ENCODE data around the gene CMTR1.
A peak's percentile ranks its signal among the peaks of the same experiment; 100 is the strongest.
"Not testable (repeated sequence)": the region's sequence is repeated elsewhere in the genome, so short reads cannot be mapped to it uniquely, and the experiment has no call there.

CMTR1 gene, protein sequence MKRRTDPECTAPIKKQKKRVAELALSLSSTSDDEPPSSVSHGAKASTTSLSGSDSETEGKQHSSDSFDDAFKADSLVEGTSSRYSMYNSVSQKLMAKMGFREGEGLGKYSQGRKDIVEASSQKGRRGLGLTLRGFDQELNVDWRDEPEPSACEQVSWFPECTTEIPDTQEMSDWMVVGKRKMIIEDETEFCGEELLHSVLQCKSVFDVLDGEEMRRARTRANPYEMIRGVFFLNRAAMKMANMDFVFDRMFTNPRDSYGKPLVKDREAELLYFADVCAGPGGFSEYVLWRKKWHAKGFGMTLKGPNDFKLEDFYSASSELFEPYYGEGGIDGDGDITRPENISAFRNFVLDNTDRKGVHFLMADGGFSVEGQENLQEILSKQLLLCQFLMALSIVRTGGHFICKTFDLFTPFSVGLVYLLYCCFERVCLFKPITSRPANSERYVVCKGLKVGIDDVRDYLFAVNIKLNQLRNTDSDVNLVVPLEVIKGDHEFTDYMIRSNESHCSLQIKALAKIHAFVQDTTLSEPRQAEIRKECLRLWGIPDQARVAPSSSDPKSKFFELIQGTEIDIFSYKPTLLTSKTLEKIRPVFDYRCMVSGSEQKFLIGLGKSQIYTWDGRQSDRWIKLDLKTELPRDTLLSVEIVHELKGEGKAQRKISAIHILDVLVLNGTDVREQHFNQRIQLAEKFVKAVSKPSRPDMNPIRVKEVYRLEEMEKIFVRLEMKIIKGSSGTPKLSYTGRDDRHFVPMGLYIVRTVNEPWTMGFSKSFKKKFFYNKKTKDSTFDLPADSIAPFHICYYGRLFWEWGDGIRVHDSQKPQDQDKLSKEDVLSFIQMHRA

DNA sequence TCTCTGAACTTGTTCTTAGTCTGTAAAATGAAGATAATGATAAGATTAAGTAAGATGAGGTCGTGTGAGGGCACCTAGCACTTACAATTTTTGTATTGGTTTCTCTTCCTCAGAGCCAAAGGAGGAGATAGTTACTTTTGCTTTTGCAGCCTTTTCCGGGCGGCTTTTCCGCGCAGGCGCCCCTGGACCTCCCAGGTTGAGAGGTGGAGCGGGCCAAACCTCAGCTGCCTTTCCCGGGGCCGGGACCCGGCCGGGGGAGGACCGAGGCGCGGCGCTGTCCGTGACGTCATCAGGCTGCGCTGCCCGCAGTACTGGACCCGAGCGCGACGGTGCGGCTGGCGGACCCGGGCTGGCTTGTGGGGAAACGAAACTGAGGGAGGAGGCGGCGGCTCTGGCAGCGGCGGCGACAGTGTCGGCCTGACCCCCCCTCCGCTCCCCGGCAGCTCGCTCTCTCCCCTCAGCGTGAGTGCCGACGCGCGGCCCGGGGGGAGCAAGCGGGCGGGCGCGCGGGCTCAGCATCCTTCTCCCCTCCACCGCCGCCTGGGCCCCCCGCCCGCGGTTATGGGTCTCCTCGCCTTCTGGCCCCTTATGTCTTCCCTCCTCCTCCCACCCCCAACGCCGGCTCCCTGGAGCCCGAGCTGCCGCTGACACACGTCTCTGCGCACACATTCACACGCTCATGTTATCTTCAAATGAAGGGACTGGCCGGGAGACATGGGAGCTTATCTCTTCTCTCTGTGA lies at the start of gene CMTR1:
Gene CMTR1, plus strand, starts transcription at position 306 of the 741 bp plus-strand sequence. CDS start 2,409 bp downstream, outside the sequence.
- DNase-seq = peak; percentile 85

DNA sequence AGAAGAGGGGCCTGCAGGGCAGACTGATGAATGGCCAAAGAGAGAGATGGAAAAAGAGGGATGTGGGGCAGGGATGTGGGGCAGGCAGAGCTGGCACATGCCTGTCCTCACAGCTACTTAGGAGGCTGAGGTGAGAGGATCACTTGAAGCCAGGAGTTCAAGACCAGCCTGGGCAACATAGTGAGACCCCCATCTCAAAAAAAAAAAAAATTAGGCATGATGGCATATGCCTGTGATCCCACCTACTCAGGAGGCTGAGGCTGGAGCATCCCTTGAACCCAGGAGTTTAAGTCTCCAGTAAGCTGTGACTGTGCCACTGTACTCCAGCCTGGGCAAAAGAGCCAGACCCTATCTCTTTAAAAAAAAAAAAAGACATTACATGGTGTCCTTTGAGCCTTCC lies 44.4 kb upstream of the CMTR1 start:
- no peak for DNase-seq

DNA sequence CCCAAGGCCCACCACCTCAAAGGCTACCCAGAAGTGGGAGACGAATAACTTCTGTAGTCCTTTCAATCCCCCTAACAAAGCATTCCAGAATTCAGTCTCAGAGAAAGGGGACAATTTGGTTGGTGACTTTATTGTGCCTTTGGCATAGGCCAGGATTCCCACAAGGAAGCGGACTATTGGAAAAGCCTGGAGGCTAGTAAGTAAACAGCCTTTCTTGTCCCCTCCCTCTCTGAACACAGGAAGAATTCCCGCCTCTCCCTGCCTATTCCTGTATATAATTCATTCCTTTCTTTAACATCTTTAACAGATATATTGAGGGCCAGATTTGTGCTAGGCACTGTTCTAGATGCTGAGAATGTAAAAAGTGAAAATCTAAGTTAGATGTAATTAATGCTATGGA lies 43.2 kb upstream of the CMTR1 start:
- no peak for DNase-seq

DNA sequence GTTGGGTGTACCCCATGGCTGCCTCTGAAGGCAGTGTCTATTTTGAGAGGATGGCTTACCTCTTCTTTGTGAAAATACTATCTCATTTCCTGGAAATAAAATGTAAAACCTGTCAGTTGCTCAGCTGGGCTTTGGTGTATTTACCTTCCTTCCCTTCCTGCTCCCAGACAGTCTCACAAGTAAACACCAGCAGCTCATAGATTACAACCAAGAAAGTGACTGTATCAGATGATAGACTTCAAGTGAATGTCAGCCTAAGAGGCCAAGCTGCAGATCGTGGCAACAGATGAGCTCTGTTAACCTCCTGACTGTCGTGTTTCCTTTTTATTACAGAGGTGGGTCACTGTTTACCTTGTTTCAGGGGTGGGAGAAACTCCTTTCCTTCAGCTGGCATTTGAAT lies 41.9 kb upstream of the CMTR1 start:
- DNase-seq = no peak

DNA sequence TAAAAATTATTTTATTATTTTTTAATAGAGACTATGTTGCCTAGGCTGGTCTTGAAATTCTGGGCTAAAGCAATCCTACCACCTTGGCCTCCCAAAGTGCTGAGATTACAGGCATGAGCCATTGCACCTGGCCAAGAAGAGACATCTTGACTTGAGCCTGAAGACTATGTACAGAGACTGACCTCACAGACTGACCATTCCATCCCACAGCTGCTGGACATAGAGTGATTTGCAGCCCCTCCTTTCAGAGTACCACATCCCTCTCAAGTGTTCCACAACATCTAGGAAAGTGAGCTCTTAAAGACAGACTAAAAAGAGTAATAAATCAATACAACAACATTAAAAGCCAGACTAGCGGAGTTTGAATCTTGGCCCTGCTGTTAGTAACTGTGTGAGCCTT lies 40.2 kb upstream of the CMTR1 start:
- no peak for DNase-seq

DNA sequence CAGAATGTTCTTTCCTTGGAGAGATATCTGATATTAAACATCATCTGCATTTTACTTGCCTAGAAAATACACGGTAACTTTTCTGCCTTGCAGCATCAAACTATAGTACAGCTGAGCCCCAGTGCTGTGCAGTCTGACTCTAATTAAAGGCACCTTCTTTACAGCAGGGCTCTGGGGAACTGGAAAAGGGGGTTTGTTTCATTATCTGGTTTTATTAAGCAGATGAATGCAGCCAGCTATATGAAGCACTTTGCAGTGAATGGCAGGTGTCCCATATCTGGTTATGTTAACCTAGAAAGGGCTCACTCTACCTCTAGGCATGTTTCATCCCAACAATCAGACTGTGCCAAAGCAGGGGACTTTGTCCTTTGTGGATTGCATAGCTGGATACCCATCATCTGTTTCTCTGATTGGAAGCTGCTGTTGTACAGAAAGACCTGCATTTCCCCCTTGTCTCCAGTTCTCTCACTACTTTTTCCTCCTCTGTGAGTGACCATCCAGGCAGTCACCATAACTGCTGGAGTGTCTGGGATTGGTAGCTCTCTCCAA lies 39.6 kb upstream of the CMTR1 start:
- DNase-seq = no peak

DNA sequence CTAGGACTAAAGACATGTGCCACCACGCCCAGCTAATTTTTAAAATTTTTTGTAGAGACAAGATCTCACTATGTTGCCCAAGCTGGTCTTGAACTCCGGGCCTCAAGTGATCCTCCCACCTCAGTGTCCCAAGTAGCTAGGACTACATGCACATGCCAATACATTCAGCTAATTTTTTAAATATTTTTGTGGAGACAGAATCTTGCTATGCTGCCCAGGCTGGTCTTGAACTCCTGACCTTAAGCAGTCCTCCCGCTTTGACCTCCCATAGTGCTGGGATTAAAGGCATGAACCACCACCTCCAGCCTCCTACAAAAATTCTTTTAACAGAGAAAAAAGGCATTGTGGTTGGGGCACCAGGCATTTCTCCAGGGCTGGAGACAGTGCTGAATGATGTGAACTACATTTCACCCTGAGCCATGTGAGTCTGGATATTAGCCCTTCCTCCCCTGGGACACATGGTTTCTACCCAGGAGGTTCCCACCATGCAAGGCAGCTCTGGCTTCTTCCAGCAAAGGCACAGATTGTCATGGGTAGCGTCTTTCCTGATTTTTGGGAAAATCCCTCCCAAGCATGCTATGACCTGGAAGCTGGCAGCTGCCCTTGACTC lies 36.3 kb upstream of the CMTR1 start:
- no peak for DNase-seq

DNA sequence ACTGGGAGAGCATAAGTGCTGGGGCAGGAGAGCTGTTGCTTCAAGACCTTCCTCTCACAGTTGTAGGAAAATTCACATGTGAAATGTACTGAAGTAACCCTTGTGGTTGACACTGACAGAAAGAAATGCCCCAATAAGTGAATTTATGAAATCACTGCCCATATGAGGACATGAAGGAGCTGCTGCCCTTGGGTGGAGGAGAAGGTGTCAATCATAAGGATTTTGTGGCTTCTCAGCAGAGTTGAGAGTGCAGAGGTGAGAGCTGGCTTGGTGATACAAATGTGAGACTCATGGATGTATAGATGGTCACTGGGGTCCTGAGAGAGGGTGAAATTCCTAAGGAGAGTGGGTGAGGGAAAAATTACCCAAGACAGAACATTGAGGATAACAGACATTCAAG lies 33.9 kb upstream of the CMTR1 start:
- no peak for DNase-seq

DNA sequence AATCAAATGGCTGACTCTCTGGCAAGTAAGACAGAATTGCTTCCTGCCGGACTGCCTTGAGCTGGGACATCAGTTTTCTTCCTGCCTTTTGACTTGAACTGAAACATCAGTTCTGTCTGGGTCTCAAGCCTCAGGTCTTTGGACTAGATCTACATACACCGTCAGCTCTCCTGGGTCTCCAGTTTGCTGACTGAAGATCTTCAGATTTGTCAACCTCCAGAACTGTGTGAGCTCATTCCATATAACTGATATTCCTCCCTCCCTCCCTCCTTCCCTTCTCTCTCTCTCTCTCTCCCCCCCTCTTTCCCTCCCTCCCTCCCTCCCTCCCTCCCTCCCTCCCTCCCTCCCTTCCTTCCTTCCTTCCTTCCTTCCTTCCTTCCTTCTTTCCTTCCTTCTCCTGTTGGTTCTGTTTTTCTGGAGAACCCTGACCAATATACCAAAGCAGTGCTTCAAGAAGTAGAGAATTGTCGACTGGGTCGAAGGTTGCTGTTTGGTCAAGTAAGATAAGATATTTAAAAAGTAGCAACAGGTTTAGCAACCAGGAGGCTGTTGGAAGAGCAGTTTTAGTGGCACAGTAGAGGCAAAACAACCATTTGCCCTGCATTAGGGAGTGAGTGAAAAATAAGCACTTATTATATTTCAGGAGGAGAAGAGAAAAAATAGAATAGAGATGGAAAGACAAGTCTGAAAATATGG lies 33.1 kb upstream of the CMTR1 start:
- no peak for DNase-seq

DNA sequence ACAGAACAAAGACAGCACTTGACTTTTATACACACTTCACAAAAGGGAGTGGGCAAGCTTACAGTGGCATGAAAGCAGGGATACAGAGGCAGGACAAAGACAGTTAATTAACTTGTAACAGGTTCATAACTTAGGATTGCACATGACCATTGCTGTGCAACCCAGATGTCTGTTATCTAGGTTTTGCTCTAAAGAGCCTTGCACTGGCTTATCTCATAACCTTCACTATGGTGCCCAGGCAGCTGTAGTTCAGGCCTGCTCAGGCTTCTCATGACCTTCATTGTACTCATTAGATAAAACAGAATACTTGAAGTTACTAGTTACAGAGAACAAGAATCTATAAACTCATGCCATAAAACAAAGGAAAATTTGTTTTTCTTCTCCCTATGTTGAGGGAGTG lies 31.4 kb upstream of the CMTR1 start:
- not testable (repeated sequence) for DNase-seq

DNA sequence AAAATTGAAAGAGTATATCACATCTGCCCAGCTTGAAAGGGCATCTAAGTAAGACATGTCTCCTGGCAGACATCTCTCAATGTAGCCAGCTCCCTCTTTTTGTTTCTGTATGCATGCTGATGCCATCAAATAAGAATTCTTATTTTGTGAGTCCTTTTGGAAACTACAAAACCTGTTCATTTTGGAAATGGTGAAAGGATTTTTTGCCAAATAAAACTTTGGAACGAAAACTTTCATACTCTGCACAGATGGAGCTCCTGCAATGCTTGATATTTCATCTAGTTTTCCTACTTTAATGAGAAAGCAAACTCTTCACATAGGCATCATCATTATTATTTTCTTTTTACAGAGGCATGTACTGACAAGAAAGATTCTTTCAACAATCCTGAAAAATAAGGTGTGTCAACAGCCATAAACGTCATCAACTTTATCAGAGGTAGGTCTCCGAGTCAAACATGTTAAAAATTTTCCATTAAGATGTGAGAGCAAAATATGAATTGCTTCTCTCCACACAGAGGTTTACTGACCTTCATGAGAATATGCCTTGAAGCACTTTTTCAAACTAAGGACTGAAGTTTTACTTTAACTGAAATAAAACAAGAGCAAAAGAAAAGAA lies 26.2 kb upstream of the CMTR1 start:
- no peak for DNase-seq

DNA sequence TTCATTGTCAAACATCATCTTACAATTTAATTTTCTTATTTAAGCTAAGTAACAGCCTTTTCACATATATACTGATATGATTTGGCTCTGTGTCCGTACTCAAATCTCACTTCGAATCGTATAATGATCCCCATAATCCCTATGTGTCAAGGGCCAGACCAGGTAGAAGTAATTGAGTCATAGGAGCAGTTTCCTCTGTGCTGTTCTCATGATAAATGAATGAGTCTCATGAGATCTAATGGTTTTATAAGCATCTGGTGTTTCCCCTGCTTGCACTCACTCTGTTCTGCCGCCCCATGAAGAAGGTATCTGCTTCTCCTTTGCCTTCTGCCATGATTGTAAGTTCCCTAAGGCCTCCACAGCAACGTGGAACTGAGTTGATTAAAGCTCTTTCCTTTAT lies 25.1 kb upstream of the CMTR1 start:
- DNase-seq = no peak

DNA sequence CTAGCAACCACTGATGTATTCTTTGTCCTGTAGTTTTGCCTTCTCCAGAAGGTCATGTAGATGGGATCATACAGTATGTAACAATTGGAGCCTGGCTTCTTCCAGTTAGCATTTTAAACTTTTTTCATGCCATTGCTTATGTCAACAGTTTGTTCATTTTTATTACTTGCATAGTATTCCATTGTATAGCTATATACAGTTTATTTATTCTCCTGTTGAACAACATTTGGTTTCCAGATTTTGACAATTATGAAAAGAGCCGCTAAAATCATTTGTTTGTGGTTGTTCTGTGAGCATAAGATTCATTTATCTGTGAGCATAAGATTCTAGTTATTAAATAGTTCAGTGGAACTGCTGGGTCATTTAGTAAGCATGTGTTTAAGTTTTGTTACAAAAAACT lies 23.5 kb upstream of the CMTR1 start:
- no peak for DNase-seq

DNA sequence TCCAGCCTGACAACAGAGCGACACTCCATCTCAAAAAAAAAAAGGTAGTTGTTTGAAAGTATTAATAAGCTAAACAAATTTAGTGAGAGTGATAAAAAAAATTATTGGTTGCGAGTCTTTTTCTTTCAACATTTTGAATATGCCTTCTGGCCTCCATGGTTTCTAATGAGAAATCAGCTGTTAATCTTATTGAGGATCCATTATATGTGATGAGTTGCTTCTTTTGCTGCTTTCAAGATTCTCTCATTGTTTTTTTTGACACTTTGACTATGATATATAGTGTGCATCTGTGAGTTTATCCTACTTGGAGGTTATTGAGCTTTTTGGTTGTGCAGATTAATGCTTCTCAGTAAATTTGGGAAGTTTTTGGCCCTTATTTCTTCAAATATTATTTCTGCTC lies 15.6 kb upstream of the CMTR1 start:
- DNase-seq = no peak

DNA sequence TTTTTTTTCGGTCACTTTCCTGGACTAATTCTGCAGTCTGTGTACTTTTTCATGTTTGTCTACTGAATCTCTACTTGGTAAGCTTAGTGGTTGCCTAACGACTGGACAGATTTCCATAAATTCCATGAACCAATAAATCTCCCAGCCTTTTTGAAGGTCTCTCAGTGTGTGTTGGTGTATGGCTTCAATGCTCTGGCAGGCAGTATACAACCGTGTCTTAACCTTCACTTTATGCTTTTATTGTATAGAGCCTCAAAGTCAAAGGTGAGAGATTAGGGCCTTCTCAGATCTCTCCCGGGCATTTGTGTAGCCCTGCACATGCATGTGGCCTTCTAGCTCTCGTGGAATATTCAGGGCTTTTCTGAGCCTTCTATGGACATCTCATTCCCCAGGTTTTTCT lies 14.3 kb upstream of the CMTR1 start:
- DNase-seq = no peak

DNA sequence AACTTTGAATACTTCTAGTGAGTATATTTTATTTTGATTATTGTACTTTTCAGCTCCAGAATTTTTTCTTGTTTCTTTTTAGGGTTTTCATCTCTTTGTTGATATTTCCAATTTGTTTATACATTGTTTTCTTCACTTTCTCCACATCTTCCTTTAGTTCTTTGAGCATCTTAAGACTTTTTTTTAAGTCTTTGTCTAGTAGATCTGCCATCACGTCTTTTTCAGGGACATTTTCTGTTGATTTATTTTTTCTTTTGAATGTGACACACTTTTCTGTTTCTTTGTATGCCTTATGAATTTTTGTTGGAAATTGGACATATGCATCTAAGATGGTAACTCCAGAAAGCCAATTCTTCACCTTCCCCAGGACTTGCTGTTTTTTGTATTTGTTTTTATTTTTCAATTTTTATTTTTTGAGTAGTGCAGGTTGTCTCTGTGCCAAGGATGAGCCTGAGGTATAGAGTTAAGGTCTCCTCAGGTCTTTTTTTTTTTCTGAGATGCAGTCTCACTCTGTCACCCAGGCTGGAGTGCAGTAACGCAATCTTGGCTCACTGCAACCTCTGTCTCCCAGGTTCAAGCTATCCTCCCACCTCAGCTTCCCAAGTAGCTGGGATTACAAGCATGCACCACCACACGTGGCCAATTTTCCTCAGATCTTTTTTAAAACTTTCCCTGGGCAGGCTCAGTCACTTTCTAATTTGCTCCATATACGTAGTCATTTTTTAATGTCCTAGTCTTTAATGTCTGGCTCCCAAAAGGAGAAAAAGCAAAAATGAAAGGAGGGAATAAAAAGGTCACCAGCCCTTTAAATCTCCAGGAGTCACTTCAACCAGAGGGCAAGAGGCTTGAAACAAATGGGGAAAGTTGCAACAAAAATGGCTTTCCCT lies 6.7 kb upstream of the CMTR1 start:
- no peak for DNase-seq

DNA sequence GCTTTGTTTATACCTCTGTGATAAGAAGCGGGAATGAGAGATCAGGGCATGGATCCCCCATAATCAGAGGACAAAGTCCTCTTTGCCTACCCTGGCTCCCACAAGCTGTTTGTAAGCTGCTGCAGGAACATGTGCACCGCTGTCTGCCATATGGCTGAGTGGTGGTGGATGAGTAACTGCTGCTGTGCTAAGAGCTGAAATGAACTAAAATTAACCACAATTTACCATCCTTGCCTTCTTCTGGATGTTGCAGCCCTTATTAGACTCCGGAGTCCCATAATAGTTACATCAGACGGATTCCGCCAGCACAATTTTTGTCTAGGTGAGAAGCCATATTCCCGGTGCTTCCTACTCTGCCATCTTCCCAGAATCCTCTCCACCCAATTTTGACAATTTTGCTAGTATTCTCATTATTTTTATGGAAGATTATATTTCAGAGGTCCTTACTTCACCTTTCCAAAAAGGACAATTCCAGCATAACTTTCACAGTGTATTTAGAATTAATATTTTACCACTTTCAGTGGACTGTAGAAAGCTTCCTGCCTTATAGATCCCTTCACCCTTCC lies 6.0 kb upstream of the CMTR1 start:
- DNase-seq = no peak

DNA sequence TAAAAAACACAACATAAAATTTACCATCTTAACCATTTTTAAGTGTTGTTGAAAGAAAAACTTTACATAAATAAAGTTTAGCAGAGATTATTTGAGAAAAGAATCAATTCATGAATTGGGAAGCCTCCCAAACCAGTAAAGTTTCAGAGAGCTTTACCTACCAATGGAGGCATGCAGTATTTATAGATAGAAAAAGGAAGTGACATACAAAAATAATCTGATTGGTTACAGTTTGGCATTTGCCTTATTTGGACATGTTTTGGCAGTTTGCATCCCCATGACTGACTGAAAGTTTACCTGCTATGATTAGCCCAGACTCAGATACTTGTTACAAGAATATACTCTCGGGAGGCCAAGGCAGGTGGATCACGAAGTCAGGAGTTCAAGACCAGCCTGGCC lies 3.7 kb upstream of the CMTR1 start:
- no peak for DNase-seq

DNA sequence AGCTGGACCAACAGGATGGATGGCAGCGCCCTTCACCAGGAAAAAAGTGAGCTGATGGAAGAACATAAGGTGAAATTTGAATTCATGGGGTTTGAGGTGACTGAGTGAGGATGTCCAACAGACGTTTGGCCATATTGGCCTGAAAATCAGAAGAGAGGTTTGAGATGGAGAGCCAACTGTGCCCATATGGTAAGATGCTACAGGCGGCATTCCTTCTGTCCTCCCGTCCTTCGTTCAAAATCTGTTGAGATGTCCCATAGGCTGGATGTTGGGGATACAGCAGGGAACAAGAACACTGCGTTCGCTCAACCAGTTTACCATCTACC lies 468 bp upstream of the CMTR1 start:
- no peak for DNase-seq

DNA sequence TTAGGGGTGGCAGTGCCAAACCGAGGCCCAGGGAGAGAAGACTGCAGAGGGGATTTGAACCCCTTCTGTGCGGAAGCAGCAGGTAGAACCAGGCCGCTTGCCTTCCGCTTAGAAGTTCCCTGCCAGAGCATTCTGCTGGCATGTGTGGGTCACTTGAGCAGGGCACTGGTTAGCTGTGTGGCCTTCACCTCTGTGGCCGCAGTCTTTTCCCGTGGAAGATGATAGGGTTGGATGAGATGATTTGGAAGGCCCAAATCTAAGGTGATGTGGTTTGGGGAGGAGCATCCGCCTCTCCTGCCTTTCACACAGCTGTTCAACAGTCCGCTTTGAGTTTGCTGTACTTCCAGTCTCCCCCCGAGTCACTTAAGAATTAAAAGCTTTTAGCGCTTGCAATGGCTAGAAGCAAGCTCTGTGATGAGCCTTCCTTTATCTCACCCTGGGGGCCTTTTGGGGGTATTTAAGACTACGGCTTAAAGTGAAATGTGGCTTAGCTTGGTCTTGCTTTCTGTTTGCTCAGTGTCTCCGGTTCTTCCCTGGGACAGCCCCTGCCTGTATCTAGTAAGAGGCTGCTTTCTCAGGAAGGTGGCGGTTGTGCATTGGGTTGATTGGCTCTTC lies 743 bp downstream of the CMTR1 start:
- no peak for DNase-seq
